GM12873 (cell line): Measurements from ENCODE around the gene STAT5A.

Source experiments
- CTCF ChIP-seq: IDR thresholded peaks from 2 replicates; pipeline ENCODE4 v1.5.1; 2012; ENCODE audit warnings: low read depth, mild to moderate bottlenecking, moderate library complexity, low read length, control low read depth; ENCODE audit not compliant: insufficient read depth; ENCODE audit errors: missing control alignments

The STAT5A gene

GRCh38 chr17:42341568-42341967 lies 53.3 kb downstream of the STAT5A start:
- TF ChIP-seq CTCF = no peak

DNA sequence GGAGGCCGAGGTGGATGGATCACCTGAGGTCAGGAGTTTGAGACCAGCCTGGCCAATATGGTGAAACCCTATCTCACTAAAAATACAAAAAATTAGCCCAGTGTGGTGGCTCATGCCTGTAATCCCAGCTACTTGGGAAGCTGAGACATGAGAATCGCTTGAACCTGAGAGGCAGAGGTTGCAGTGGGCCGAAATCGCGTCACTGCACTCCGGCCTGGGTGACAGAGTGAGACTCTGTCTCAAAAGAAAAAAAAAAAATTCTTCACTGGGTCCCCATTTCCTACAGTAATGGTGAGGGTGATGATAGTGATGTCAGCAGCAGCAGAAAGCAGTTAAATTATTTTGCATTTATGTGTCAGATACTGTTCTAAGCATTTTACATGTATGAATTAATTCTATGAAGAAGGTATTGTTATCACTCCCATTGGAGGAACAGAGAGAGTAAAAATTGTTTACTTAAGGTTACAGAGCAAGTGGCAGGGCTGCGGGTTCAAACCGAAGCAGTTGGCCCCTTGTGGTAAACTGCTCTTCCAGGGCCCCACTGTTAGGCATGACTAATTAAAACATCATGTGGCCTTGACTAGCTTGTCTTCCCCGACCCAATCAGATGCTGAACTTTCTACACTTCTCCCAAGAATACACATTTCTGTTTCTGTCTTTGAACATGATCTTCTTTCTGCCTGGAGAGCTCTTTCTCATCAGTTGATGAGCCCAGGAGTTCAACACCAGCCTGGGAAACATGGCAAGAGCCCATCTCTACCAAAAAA lies 54.1 kb downstream of the STAT5A start:
- TF ChIP-seq CTCF = no peak

GRCh38 chr17:42345396-42346073 lies 57.2 kb downstream of the STAT5A start:
- TF ChIP-seq CTCF = no peak

- no peak for TF ChIP-seq CTCF
Measured at GRCh38 chr17:42346481-42346880, 58.2 kb downstream of the STAT5A start.

DNA sequence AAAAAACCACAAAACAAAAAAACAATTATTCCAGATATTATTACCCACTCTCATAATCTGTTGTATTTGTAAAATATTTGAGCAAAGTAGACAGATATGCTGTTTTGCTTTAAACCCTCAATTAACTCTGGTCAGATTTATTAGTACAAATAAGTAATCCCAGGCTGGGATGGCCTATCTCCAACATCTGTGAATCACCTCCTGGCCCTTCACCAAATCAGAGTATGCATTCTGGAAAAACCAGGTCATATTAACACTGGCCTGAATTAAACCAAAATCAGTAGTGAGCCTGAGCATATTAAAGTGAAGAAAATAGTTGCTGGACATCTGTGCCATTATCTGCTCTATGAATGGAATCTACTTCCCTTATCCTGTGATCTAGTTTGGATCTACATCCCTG lies 58.9 kb downstream of the STAT5A start:
- TF ChIP-seq CTCF = no peak

DNA sequence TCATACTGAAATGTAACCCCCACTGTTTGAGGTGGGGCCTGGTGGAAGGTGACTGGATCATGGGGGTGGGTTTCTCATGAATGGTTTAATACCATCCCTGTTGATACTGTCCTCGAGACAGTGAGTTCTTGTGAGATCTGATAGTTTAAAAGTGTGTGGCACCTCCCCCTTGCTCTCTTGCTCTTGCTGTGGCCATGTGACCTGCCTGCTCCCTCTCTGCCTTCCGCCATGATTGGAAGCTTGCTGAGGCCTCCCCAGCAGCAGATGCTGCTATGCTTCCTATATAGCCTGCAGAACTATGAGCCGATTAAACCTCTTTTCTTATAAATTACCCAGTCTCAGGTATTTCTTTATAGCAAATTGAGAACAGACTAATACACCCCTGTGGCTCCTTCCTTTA lies 59.3 kb downstream of the STAT5A start:
- TF ChIP-seq CTCF = no peak

DNA sequence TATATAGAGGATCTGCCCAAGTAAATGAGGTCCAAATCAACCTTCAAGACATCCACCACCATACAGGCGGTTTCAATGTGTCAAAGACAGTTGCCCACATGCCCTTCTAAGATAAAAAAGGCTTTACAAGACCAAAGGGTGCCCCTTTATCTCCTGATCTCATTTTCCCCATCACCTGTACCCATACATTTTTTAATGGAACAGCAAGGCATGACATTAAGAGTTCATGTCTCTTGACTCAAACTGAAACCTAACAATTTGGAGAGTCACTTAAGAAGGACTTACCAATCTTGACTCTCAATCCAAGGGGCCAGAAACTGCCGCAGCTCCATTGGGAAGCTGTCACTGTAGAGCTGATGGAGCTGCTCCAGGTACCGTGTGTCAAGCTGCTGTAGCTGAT lies 59.8 kb downstream of the STAT5A start:
- TF ChIP-seq CTCF = no peak
